Inflammatory macrophage (primary cell): ENCODE data around the gene ELP1.
"Not testable (repeated sequence)": the region's sequence is repeated elsewhere in the genome, so short reads cannot be mapped to it uniquely, and the experiment has no call there.

Experiments used
- DNase-seq, 2 donors: peaks; one replicate each; pipeline ENCODE4 v3.0.0-alpha.2; 2020 to 2022

The ELP1 gene

DNA sequence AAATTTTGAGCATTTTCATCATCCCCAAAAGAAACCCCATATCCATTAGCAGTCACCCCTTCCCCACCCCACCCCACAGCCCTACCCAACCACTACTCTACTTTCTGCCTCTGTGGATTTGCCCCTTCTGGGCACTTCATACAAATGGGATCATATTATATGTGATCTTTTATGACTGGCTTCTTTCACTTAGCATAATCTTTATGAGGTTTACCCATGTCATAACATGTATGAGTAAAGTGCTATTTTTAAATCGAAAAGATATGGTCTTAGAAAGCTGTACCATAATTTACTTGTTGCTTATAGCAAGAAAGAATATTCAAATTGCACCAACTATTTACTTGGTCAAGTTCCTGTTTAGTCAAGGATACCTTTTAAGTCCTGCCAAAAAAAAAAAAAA lies 12.7 kb downstream of the ELP1 start:
- no peak for DNase-seq

DNA sequence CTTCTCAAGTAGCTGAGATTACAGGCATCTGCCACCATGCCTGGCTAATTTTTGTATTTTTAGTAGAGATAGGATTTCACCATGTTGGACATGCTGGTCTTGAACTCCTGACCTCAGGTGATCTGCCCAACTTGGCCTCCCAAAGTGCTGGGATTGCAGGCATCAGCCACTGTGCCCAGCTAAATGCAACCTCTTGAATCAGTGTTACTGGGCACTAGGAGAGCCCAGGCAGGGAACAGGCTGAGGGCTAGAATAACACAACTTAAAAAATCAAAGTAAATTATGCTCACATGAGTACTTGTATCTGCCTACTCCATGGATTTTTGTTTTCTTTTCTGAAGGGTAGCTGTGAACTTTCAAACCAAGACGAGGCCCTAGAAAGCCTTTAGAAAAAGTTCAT lies 13.5 kb downstream of the ELP1 start:
- not testable (repeated sequence) for DNase-seq

DNA sequence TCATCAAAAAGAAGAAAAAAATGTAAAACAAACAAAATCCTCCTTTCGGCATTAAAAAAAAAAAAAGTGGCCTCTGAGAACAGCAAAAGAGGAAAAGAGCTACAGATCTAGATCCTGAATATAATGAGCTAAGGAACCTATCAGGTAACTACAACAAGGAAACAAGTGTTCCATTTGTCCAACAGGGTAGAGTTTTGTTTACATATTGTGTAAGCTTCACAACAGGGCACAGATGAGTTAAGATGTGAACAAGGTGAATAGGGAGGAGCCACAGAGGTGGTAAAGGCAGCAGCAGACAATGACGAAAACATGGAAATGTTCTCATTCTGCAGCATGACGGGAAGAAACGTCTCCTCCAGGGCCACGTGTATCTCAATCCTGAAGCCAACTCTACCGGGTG lies 14.4 kb downstream of the ELP1 start:
- DNase-seq: no peak

DNA sequence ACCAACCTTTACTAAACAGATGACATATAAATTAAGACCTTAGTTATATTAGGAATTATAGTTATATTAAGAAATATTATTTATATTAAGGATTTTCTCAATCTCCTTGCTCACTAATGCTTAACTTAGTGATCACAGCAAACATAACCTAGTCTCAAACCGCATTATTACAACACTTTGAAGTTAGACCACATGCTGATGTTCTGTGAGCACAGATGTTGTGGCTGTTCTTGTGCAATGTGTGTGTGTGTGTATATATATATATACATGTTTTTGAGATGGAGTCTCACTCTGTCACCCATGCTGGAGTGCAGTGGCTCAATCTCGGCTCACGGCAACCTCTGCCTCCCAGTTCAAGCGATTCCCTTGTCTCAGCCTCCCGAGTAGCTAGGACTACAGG lies 20.5 kb downstream of the ELP1 start:
- DNase-seq: peak; percentile 13 to 27

DNA sequence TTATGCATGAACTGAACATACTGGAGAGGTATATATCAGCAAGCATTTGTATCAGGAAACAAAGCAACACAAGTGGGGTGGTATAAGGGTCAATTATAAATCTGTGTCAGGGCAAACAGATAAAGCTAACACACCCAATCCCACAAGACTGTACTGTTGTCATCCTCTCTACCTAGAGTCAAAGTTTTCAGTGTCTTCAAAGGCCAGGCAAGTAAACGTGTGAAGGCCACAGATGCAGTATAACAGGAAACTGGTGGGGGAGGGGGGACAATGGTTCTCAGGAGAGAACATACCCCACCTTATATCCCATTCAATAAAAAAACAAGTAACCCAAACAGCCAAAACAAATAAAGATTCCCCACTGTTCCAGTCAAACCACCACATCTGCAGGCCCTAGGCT lies 22.1 kb downstream of the ELP1 start:
- DNase-seq: no peak

DNA sequence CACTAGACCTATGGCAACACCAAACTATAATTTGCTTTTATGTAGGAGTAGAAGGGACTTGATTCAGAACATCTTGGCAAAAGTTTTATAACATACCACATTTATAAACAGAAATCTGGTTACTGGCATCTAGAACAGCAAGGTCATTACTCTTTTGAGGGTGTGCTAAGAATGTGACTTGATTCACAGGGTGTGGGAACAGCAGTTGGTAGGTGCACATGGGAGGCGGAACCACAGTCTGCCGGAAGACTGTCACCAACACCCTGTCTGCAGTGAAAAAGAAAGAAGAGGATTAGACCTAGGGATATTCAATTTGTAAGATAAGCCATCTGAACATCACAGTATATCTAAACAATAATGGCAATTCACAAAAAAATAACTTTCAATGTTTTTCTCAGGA lies 23.0 kb downstream of the ELP1 start:
- DNase-seq: no peak

DNA sequence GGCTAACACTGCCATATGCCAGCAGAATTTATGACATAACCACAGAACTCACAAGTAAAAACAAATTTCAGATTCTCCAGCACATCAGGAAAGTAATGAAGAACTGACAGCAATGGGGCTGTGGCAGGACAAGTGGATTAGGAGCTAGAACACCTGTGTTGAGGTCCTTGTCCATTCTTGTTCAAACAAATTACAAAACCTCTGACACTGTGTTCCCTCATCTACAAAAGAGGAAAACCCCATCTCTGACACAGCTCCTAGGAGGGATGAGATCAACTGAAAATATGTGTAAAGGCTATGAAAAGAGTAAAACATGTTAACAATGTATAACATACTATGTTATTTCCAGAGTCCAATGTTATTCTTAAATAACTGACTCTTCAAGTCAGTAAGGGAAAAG lies 23.5 kb downstream of the ELP1 start:
- DNase-seq: no peak

DNA sequence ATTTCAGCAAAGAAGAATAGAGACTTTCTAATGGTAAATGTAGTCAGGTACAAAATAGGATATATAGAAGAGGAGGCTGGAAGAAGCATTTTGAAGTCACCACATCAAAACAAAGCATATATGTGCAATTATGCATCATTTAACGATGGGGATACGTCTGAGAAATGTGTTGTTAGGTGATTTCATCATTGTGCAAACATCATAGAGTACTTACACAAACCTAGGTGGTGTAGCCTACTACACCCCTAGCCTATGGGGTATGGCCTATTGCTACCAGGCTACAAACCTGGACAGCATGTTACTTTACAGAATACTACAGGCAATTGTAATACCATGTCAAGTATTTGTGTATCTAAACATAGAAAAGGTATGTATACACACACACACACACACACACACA lies 28.4 kb downstream of the ELP1 start:
- DNase-seq: no peak

DNA sequence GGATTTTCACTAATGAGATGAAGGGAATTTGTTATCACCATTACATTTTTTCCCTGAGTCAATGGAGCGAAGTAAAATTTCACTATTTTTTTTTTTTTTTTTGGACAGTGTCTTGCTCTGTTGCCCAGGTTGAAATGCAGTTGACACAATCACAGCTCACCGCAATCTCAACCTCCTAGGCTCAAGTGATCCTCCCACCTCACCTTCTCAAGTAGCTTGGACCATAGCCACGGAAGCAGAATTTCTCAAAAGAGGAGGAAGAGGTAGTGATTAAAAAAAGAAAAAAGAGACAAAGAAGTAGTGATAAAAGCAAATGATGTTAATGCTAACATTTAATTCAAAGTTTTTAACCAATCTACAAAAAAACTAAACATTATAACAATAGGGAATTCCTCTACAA lies 29.8 kb downstream of the ELP1 start:
- no peak for DNase-seq

DNA sequence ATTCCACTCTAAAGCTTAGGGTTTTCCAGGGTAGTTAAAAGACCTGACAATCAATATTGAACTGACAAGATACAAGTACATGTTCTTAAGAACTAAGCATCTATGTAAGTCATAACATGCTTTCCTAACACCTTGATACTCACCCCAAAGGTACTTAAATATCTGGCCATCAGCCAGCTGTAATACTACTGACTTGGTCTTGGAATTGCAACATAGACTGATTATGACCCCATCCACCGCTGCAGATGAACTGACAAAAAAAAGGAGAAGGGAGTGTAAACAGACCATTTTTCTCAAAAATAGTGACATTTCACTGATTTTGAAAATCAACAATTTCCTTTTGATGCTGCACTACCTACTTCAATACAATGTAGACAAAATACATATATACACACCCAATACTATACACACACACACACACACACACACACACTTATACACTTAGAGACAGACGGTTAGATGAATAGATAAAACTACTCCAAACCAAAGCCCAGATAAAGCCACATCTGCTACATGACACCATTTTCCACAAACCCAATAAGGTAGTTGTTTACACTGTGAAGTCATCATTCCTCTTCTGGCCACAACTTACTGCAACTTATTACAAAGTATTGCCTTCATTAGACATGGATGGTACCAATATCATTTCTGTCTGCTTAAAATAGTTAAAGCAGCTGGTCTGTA lies 30.4 kb downstream of the ELP1 start:
- no peak for DNase-seq

DNA sequence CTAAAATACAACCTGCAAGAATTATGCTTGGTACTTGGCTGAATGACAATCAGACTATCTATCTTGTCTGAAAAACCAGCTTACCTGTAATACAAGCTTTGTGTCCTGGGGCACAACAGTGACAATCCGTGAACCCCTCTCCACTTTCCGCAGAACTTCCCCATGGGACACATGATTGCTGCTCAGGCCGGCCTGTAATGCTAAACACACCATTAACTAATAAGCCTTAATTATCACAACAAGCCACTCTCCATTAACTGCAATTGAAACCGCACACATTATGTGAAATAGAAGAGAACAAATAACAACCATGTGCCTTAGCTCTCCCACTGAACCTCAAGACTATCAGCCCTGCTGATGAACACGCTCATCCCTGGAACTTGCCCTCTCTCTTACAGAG lies 33.7 kb downstream of the ELP1 start:
- DNase-seq: no peak

DNA sequence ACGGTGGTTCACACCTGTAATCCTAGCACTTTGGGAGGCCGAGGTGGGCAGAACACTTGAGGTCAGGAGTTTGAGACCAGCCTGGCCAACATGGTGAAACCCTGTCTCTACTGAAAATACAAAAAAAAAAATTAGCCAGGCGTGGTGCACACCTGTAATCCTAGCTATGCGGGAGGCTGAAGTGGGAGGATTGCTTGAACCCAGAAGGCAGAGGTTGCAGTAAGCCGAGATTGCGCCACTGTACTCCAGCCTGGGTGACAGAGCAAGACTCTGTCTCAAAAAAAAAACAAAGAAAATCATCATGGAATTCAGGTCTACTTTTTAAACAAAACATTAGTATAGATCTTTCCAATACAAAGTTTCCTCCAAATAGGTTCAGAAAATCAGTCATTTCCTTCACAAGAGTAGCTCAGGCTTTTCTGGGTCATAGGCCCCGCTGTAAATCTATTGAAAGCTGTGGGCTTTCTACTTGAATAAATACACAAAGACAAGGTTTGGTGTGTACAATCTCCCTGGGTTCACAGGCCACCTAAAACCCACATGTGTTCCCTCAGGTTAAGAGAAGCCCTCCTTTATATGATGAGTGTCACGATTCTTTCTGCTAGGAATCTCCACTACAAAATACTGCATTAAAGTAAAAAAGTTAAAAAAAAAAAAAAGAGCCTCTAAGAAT lies 34.8 kb downstream of the ELP1 start:
- not testable (repeated sequence) for DNase-seq

DNA sequence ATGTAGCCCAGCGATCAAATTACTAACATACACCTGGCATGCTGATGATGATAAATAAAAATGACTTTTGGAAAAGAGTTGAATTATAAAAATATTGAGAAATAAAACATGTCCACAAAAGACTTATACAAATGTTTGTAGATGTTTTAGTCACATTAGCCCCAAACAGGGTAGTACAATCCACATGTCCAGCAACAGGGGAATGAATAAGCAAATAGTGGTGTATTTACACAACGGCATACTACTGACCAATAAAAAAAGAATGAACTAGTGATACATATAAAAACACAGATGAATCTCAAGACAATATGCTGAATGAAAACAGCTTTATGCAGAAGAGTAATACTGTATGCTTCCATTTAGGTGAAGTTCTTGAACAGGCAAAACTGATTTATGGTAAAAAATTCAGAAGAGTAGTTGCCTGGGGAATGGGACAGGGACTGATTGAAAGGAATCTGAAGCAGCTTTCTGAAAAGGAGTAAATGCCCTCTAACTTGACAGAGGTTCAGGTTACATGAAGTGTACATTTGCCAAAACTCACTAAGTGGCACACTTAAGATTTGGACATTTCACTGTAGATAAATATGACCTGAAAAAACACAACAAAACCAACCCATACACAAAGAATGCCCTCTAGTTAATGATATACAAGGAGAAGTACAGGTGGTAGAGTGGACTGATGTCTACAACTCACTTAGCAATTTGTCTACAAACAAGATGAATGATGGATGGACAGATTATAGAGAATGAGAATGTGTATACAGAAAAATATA lies 36.4 kb downstream of the ELP1 start:
- DNase-seq: no peak

DNA sequence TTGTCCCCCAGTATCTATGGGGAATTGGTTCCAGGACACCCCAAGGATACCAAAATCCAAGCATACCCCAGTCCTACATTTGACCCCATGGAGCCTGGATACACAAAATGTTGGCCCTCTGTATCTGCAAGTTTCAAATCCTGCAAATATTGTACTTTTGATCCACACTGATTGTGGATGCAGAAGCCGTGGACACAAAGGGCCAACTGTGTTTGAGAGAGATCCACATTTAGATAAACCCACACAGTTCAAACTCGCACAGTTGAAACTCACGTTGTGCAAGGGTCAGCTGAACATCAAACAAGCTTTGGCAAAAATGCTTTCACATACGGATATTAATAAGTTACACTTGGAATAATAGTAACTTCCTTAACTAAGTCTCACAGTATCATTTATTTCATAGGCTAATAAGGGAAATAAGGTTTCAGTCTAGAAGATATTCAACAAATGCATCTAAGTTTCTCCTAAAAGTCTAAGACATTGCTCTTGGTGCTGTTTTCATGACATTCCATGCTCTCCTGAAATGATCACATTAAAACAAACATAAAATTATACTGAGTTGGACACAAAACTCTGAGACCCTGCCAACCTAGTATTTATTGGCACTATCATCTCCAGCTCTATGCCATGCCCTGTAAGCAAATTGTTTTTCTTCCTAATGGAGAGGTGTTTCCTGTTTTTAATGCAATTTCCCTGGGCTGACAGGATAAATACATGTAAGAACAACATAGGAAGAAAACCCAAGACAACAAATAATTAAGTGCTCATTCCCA lies 39.5 kb downstream of the ELP1 start:
- DNase-seq: no peak

DNA sequence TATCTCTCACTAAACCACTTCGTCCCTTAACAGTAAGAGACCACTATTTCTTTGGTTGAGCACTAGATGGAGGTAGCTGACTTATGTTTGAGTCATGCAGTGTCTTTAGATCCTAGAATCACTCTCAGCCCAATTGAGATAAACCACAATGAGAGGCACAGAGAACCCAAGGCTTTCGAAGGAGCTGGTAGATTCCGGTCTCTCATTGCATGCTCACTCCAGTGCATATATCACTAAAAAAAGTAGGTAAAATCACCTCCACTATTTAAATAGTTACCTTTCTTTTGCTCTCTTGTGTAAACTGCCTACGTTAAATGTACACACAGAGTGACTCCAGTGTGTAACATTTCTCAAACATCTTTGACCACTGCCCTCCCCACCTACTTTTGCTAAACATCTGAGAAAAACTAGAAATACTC lies 44.3 kb downstream of the ELP1 start:
- no peak for DNase-seq

DNA sequence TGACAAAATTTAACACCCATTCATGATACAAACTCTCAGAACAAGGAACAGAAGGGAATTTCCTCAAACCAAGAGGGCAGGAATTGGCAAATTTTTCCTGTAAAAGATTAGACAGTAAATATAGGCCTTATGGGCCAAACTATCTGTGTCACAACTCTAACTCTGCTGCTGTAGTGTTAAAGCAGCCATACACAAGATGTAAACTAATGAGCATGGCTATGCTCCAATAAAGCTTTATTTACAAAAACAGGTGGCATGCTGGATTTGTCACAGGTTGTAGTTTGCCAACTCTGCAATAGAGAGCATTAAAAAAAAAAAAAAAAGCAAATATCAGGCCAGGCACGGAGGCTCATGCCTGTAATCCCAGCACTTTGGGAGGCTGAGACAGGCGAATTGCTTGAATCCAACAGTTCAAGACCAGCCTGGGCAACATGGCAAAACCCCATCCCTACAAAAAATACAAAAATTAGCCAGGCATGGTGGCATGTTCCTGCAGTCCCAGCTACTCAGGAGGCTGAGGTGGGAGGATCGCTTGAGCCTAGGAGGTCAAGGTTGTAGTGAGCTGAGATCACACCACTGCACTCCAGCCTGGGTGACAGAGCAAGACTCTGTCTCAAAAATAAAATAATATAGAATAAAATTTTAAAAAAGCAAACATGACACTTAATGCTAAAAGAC lies 47.2 kb downstream of the ELP1 start:
- not testable (repeated sequence) for DNase-seq

DNA sequence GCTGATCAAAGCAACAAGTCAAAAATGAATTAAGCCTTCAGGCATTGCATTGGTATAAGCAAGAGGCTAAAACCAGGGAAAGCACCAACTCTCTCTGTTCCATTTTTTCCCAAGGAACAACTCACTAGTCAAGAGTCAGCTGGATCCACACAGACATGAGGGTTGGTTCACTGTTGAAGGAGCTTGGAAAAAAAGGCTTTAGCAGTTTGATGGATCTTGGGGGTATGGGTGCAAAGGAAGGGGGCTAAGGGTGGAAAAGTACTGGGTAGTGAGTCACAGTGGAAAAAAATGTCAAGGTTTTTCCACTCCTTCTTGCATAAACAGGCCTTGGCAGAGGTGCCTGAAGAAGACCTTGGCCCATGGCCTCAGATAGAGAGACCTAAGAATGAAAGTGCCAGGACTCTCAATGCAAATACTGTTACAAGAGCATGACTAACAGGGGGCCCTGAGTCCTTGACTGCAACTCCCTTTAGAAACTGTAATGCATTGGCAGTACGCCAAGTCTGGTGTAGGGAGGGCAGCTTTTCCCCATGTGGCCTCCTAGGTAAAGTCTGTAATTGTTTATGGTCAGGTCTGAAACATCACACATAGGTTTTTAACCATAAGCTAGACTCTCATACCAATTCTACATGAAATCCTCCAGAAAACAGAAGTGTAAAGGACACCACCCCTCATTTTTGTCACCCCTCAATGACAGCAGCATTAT lies 48.1 kb downstream of the ELP1 start:
- DNase-seq: no peak

DNA sequence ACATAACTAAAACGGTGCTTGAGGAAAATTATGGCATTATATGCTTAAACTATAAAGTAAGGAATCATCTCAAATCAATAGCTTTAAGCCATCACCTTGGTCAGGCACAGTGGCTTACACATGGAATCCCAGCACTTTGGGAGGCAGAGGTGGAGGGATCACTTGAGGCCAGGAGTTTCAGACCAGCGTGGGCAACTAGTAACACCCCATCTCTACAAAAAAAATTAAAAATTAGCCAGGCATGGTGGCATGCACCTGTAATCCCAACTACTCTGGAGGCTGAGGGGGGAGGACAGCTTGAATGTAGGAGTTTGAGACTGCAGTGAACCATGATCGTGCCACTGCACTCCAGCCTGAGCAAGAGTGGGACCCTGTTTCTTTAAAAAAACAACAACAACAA lies 49.2 kb downstream of the ELP1 start:
- DNase-seq: no peak

DNA sequence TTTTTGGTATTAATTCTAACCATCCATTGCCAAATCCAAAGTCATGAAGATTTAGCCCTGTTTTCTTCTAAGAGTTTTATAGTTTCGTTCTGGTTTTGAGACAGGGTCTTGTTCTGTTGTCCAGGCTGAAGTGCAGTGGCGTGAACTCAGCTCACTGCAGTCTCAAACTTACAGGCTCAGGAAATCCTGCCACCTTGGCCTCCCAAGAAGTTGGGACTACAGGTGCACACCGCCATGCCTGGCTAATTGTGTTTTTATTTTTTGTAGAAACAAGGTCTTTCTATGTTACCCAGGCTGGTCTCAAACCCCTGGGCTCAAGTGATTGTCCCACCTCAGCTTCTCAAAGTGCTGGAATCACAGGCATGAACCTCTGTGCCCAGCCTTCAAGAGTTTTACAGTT lies 50.8 kb downstream of the ELP1 start:
- no peak for DNase-seq

DNA sequence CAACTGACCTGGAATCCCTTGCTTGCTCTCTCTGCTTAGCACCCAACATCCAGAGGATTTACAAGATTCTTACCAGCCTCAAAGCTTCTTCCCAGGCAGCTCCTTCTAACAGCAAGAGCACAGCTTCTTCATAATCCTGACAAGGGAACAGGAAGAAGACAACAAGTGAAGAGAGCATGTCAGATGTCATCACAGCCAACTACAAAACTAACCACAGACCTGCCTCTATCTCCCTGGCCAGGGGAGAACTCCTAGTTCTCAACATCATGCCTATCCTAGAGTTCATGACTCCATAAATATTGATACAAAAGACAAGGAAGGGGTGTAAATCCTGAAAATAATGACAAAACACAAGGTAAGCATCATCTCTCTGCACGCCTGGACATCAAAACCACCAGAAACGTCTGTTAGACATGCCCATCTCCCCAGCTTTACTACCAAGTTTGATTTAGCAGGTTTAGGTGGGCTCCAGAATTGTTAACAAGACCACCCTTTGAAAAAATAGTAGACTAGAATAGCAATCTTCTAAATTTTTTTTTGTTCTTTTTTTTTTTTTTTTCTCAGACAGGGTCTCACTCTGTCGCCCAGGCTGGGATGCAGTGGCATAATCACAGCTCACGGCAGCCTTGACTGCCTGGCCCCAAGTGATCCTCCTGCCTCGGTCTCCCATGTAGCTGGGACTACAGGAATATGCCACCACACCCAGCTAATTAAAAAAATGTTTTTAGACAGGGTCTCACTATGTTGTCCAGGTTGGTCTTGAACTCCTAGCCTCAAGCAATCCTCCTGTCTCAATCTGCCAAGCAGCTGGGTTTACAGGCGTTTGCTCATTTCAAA lies 51.7 kb downstream of the ELP1 start:
- DNase-seq: no peak

DNA sequence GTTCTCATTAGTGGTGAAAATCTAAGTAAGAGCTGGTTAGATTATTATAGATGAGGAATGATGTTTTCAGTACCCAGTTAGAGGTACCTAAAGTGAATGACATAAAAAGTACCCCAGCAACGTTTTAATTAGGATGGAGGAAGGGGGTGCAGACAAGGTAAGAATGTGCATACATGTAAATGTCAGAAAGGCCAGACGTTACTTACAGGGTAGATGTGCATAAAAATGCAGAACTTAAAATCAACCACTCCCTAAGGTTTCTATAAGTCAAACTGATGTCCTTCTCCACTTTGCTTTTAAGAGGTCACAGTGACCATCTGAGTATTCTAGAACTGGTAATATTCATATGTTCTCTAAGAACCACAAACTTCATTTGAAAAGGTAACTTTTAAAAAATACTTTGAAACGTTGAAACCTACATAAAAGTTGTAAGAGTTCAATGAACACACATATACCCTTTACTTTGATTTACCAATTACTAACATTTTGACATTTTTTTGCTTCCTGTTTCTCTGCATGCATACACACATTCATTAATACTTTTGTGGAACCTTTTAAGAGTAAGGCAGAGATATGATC lies 53.1 kb downstream of the ELP1 start:
- no peak for DNase-seq
